ENCODE data around the gene TTLL11.

The TTLL11 gene

GRCh38 chr9:121837113-121837961, 255.8 kb downstream of the TTLL11 start:
- TF ChIP-seq ZNF565 (CRISPR knock-in tag; conservative IDR thresholded peaks at IDR 0.05; ENCODE audit: low read depth) (no peak), CSRNP3 (CRISPR knock-in tag; IDR thresholded peaks at IDR 0.05) (no peak), OSR1 (CRISPR knock-in tag; IDR thresholded peaks at IDR 0.05) (no peak), ZNF70 (CRISPR knock-in tag; IDR thresholded peaks at IDR 0.05) (no peak), TCF4 (CRISPR knock-in tag; IDR thresholded peaks at IDR 0.05; ENCODE audit: borderline replicate concordance) (no peak), PATZ1 (CRISPR knock-in tag; IDR thresholded peaks at IDR 0.05; ENCODE audit: borderline replicate concordance) (no peak), ZNF8 (CRISPR knock-in tag; IDR thresholded peaks at IDR 0.05) (no peak), SNAI2 (CRISPR knock-in tag; IDR thresholded peaks at IDR 0.05) (no peak), GLIS3 (CRISPR knock-in tag; IDR thresholded peaks at IDR 0.05) (no peak), CSDC2 (CRISPR knock-in tag; IDR thresholded peaks at IDR 0.05) (no peak), ZFP3 (CRISPR knock-in tag; IDR thresholded peaks at IDR 0.05) (no peak), CREB5 (CRISPR knock-in tag; IDR thresholded peaks at IDR 0.05; ENCODE audit: low read depth) (no peak)
- ATAC-seq = no peak

GRCh38 chr9:121836366-121836885, 256.7 kb downstream of the TTLL11 start:
- no peak for ATAC-seq
- no peak for TF ChIP-seq TSHZ2 (CRISPR knock-in tag; IDR thresholded peaks at IDR 0.05)
- no peak for TF ChIP-seq TCF4 (CRISPR knock-in tag; IDR thresholded peaks at IDR 0.05; ENCODE audit: borderline replicate concordance)
- TF ChIP-seq CREB5 (CRISPR knock-in tag; IDR thresholded peaks at IDR 0.05; ENCODE audit: low read depth) = no peak
- no peak for TF ChIP-seq ESRRG (CRISPR knock-in tag; IDR thresholded peaks at IDR 0.05)
- no peak for TF ChIP-seq OSR1 (CRISPR knock-in tag; IDR thresholded peaks at IDR 0.05)
- no peak for TF ChIP-seq BACH2 (CRISPR knock-in tag; IDR thresholded peaks at IDR 0.05; ENCODE audit: borderline replicate concordance)
- TF ChIP-seq PPARA (CRISPR knock-in tag; IDR thresholded peaks at IDR 0.05; ENCODE audit: borderline replicate concordance) = no peak
- no peak for TF ChIP-seq RARB (CRISPR knock-in tag; IDR thresholded peaks at IDR 0.05)
- no peak for TF ChIP-seq GLIS3 (CRISPR knock-in tag; IDR thresholded peaks at IDR 0.05)
- no peak for TF ChIP-seq ISL1 (CRISPR knock-in tag; IDR thresholded peaks at IDR 0.05)
- TF ChIP-seq ZFP30 (CRISPR knock-in tag; IDR thresholded peaks at IDR 0.05) = no peak
- no peak for TF ChIP-seq SNAI2 (CRISPR knock-in tag; IDR thresholded peaks at IDR 0.05)
- TF ChIP-seq ZNF565 (CRISPR knock-in tag; conservative IDR thresholded peaks at IDR 0.05; ENCODE audit: low read depth) = no peak
- TF ChIP-seq ZNF8 (CRISPR knock-in tag; IDR thresholded peaks at IDR 0.05) = no peak
- TF ChIP-seq ZFP3 (CRISPR knock-in tag; IDR thresholded peaks at IDR 0.05) = no peak

Data from SK-N-SH treated with all-trans-retinoic acid at 6 μM for 48 hours (cell line).